Left colon (tissue), 2 donors: ENCODE data around the gene SUCLG2. TPM values are rescaled to one million over a fixed set of nuclear protein-coding genes. Genes with fewer than 3 reads are reported as not detected.
A peak's percentile ranks its signal among the peaks of the same experiment; 100 is the strongest.

Source experiments
- ATAC-seq: fragments of 200-7000 bp; cut with Tn5 transposase; one replicate; pipeline ENCODE4 v1.9.1; 2020; ENCODE audit warnings: mild to moderate bottlenecking, moderate library complexity
- DNase-seq, 2 donors: peaks; one replicate each; pipeline ENCODE4 v3.0.0-alpha.2; 2020
- intact Hi-C, 2 donors: fragments of 100-400 bp; cut with DNase I in 1 of 2; cut with micrococcal nuclease in 1 of 2; formaldehyde crosslinking; loops; one replicate each; pipeline versions ENCODE4 v1.11.2 to v1.14.0; 2022; cut with DNase I, micrococcal nuclease
- total RNA-seq, 2 donors: library from RNA; stranded (reverse); fragmentation: NEBNext Ultra II Directional; extraction: Animal tissue kit (Norgen Biotek cat#: 25700); gene quantifications; one replicate each; pipeline ENCODE4 v1.2.1, GENCODE V29; 2021
- donor health status: DM: no; HTN: no; CAD: no.
- donor health status: DM: yes; HTN: yes; CAD: no.

Gene SUCLG2
- total RNA-seq, 2 donors from 2014 or later, result 210 to 246 TPM

DNA sequence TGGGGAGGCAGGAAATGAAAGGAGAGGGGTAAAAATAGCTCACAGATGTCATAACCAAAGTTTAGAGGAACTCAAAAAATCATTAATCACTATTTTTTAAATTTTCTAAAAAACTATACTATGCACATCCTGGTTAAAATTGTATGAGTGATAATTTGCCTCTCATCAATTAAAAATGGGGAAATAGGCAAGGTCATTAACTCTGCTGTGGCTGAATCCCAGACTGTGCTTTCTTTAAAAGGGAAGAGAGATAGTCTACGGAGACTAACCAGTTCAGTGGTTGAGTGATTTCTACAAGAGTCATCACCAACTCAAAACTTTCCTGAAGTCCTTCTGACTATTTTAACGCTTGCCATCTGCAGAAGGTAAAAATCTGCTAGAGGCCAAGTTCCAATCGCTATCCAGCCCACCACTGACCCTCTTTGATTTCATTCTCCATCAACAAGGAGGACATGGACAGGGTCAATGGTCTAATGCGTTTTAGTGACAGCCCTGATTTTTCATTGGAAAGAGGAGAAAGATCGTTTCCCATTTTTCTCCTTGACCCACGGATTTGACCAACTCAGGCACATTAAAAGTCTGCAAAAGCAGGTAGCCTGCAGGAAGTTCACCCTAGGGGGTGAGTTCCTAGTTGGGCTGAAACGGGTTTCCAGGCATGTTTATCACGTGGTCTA is 850 bp downstream of the SUCLG2 start:
- no peak for DNase-seq
- intact Hi-C loops, result no loop called here
- peak; percentile 30 for ATAC-seq

DNA sequence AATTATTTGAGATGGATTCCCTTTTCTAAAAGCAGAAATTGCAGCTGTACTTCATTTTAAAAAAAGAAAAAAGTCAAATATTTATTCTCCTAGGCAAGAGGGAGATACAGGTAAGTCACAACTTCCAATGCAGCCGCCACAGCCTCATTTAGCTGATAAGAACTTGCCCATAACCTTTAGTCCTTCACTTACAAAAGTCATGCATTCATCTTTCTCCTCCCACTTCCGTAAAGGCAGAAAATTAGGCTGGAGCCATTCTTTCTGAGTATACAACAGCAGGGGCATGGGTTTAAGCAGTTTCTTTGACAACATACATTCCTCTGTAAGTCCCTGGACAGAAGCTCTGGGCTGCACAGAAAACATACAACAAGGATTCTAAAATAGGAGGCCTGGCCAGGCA is 4.3 kb downstream of the SUCLG2 start:
- ATAC-seq (peak; percentile 38), DNase-seq (no peak)
- intact Hi-C loops, result no loop called here

DNA sequence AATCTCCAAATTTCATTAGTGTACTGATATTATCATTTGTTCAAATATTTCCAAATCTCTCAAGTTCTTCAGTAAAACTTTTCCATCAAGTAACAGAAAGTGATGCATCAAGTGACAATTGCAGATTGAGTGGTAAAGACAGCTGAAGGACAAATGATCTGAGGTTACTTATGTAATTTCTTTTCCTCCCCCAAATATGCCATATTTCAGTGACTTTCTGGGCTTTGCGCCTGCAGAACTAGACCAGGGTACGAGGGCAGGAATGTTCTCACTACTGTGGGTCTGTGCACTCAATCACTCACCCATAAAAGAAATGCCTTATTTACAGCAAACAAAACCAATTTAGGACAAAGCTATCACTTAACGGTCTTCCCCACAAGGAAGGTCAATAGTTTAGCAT is 4.7 kb downstream of the SUCLG2 start:
- intact Hi-C loops, result no loop called here
- DNase-seq (no peak), ATAC-seq (no peak)

DNA sequence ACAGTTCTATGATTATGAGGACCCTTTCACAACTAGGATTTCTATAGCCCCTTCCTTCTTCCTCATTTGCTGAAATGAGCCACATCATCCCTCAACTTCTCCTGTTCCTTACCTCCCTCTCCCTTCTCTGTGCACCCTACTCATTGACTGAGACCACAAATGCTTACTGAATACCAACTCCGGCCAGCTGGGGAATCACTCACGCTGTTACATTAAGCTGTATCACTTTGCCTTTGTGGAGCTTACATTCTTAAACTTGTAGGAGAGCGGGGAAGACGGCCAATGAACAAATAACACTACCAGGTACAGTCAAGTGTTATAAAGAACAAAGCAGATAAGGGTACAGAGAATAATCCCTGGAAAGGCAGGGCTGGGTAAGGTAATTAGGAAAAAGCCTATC is 5.7 kb downstream of the SUCLG2 start:
- no peak for DNase-seq
- intact Hi-C loops, result no loop called here
- ATAC-seq, result peak; percentile 41

GRCh38 chr3:67648229-67648628 is 6.2 kb downstream of the SUCLG2 start:
- intact Hi-C loops, result no loop called here
- ATAC-seq, result peak; percentile 66
- no peak for DNase-seq

DNA sequence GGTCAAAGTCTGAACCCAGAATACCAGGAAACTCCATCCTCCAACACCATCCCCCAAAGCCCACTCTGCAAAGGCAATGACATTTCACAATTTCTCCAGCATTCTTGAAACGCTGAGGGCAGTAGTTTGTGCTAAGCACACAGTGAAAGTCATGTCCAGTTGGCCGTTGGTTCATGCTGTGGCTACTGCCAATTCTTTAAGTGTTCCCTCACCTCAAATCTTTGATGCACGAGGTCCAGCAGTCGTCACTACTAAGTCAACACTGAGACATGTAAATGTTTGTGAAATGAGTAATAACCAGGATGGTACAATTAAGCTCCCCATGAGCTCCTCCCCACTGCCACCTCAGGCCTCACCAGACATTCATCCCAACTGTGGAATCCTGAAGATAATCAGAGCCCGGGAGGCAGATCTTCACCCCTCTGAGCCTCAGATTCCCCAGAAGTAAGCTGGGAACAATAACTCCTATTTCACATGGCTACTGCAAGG is 7.0 kb downstream of the SUCLG2 start:
- ATAC-seq (peak; percentile 70), DNase-seq (peak; percentile 26 to 59)
- intact Hi-C loops, result no loop called here

DNA sequence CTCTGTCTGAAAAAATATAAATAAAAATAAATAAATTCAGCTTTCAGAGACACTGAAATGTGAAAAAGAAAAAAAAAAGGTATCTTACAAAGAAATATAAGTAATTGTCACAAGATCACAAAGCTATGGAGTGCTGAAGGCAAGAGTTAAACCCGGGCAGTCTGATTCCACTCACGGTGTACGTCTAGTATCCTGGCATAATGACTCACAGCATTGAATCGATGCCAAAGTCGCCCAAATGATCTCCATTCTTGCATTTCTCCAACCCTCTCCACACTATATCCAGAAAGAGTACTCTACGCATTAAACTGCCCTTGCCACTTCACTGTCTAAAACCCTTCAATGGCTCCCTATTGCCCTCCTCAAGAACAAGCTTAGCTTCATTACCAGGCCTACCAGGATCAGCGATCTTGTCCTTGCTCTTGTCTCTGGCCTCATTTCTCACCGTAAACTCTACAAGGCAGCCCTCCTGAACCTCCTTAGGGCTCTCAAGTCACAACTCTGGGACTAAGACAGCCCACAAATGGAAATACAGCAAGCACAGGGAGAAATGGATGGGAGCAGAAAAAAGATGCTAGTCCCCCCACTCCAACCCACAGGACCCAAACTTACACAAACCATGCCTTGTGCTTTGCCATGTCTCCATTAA is 7.7 kb downstream of the SUCLG2 start:
- intact Hi-C loops, result no loop called here
- no peak for DNase-seq
- no peak for ATAC-seq

DNA sequence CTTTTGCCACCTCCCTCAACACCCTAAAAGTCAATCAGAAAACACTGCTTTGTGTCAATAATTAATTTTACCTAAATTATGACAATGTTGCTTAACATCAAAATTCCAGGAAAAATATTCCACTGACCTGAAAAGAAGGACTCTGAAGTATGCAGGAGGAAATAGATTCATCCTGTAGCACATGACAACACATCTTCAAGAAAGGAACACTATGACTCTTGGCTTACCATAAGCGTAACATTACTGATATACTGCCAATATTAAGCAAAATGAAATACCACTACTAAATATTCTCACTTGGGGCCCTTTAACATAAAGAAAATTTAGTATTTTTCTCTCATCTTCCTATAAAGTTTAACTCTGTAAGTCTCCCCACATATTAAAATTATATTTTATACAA is 9.6 kb downstream of the SUCLG2 start:
- intact Hi-C loops, result no loop called here
- DNase-seq (no peak), ATAC-seq (no peak)

DNA sequence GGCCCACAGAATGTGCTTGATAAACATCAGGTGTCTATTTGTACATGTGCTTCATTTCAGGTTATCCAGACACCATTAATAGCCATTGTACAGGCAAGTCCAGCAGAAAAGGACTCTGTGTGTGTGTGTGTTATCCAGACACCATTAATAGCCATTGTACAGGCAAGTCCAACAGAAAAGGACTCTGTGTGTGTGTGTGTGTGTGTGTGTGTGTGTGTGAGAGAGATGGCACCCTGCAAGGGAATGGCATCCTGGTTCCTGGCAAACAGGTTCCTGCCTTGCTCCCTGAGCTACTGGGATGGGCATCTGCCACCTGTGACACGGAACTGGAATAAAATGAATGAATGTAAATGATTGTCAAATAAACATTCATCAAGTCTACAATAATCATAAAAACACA is 11.7 kb downstream of the SUCLG2 start:
- peak; percentile 38 to 68 for DNase-seq
- intact Hi-C loops, result no loop called here
- peak; percentile 80 for ATAC-seq

GRCh38 chr3:67642190-67642589 is 12.2 kb downstream of the SUCLG2 start:
- ATAC-seq, result no peak
- DNase-seq, result no peak

DNA sequence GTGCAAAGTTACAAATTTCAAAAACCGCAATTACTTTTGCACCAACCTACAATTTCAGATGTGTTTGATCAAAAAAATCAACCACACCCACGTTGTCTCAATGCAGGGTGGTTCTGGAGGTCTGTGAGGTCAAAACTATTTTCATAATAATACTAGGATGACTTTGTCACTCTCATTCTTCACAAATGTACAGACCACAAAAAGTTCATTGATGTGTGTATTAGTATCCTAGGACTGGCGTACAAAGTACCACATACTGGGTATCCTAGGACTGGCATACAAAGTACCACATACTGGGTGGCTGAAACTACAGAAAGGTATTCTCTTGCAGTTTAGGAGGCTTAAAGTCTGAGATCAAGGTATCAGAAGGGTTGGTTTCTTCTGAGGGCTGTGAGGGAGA is 13.0 kb downstream of the SUCLG2 start:
- intact Hi-C loops, result no loop called here
- DNase-seq (no peak), ATAC-seq (no peak)

More at GRCh38 chr3:67642190-67642589, 12.2 kb downstream of the SUCLG2 start:
- intact Hi-C loops, result no loop called here

- no peak for DNase-seq
- no peak for ATAC-seq
- intact Hi-C loops, result no loop called here
These were observed 14.3 kb downstream of the SUCLG2 start for GRCh38 chr3:67640023-67640660.

DNA sequence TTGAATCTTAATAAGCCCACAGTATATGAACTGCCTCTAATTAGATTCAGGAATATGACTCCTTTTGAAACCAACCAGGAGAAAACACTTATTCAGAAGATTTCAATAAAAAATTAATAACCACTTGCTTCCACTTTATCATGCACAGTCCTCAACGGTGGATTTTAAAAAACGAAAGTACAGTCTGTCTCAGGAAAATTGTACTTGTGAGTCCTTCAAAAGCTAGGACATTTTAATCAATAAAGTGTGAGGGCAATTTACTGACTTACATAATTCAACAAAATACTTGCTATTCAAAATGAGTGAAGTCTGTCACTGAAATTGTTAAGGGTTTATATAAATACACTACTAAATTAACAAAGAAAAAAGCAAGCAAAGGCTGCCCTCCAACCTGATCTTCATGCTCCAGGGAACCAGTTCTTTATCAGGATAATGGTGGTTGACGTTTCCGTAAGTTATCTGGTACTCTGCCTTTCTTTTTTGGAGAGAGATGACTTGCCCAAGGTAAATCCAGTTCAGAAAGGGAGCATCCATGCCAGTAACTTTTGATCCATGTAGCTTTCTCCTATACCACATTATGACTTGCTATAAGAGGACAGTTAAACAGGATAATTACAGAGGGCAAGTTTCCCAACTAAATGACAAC is 17.0 kb downstream of the SUCLG2 start:
- intact Hi-C loops, result no loop called here
- DNase-seq (no peak), ATAC-seq (no peak)

DNA sequence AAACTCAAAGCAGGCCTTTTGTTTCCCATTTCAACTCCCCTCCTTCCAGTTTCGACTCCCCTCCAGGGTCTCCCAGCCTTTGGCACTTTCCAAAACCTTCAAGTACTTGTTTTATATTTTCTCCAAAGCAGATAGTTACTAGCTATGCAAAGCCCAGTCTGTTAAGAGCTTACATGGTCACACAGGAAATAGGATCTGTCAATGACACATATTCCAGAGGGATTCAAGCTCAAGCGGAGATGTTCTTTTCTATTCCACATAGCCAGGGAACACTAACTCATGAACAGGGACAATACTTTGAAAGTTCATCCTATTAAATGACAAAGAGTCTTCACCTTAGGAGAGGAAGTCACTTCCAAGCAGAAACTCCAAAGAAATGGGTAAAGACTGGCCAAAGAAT is 18.6 kb downstream of the SUCLG2 start:
- no peak for DNase-seq
- ATAC-seq, result no peak
- intact Hi-C loops, result no loop called here

- intact Hi-C loops, result no loop called here
- no peak for ATAC-seq
- DNase-seq, result no peak
These were observed 19.2 kb downstream of the SUCLG2 start for GRCh38 chr3:67635257-67635656.

DNA sequence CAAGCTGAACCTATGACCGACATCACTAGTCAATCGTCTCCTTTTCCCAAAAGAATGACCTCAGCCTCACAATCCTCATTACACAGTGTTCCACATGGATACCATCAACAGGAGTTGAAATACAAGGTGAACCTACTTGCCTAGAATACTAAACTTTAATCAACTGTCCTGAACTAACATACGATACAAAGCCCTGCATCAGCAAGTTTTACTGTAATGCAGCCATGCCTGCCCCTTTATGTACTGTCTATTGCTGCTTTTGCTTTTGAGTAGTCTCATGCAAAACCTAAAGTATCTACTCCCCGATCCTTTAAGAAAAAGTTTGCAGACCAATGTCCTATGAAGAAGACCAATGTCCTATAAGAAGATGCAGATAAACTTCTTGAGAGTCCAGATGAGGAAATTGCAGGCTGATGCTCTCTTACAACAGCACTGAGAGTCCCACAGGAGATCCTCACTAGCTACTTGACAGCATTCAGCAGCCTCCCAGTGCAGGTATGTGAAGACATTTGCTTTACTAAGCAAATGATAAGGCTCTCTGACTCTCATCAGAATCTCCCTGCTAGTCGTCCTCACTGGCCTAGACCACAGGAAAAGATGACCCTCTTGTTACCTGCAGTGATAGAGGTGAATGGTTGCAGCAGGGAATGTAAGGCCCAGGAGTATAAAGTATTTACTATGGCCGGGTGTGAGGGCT is 23.6 kb downstream of the SUCLG2 start:
- DNase-seq (no peak), ATAC-seq (no peak)
- intact Hi-C loops, result no loop called here

- no peak for ATAC-seq
- DNase-seq, result no peak
- intact Hi-C loops, result no loop called here
These were observed 29.7 kb downstream of the SUCLG2 start for GRCh38 chr3:67624687-67625086.

DNA sequence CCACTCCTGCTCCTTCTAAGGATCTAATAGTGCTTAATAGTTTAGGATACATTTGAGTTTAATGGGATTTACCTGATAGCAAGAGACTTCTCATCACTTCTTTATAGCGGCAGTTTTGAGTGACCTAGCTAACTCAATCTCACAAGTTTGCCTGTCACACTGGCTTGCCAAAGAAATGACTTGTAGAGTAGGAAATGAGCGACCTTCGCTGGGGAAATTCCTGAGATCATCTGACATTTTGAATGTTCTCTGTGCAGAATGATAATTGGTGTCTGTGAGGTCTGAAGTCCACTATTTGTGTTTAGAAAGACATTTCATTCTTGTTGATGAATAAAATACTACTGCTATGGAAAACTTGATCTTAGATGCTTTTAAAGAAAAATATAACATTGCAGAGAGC is 30.3 kb downstream of the SUCLG2 start:
- intact Hi-C loops, result no loop called here
- no peak for DNase-seq
- no peak for ATAC-seq

DNA sequence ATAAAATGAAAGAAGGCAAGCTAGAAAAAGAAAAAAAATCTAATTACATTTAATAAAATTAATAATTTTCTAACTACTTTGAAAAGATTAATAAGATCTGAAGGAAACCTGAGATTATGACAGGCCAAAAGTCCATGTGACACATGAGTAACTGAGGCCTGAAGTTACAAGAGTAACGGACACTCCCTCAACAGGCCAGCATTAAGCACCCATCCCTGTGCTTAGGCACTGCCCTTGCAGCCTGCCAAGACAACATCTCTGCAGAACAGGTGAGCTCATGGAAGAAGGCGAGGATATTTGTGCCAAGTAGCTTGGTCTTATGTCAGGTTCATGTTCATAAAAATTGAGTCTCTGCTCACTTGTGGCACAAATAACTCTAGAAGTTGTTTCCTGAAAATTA is 31.8 kb downstream of the SUCLG2 start:
- ATAC-seq (no peak), DNase-seq (no peak)
- intact Hi-C loops, result no loop called here
